ENCODE results near the gene CCDC80. TPM values are rescaled to one million over a fixed set of nuclear protein-coding genes. Genes with fewer than 3 reads are reported as not detected.

Gene CCDC80
- total and polyA plus RNA-seq, 2 of the 4 experiments (the other 2 are of a cell fraction) = 387 to 418 TPM

DNA sequence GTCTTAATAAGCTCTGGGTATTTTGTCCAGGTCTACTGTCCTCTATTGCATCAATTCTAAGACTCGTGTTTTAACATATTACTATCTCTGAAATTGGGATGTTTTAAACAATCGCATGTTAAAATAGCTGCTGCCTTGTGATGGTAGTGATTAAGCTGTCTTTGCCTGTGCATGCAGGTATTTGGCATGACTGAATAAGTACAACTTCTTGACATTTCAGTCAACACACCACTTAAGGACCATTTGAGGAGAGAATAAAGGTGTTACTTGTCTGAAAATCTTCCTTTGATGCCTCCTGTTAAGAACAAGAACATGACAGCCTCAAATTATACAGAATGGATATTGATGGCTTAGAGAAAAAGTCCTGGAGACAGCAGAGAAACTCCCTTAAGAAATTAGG is 46.1 kb downstream of the CCDC80 start:
- H3K9me3 ChIP-seq (ENCODE audit: control insufficient read depth, insufficient read depth, low read length) = no peaks in the 10 kb centered on the region

More for the DNA sequence above, 46.1 kb downstream of the CCDC80 start:
- H3K4me1 ChIP-seq (ENCODE audit: control insufficient read depth, insufficient read depth, low read length) = no peaks in the 10 kb centered on the region
- H2BK120ac ChIP-seq (ENCODE audit: low read depth, low read length) = no peak overlapping the region
- no peak for DNase-seq
- POLR2A ChIA-PET (ENCODE audit: unreplicated experiment) = no interaction called here
- H2BK20ac ChIP-seq (ENCODE audit: low read depth, low read length) = no peak overlapping the region
- ATAC-seq (ENCODE audit: low read depth) = no peak
- peaks cover 4% of the 10 kb centered on the region; the same call in 1 of the 2 replicates for H3K9me1 ChIP-seq (ENCODE audit: insufficient read depth, low read length)
- H3K14ac ChIP-seq (replicated peaks; ENCODE audit: low read depth, low read length) = no peak overlapping the region
- no peak overlapping the region for H3K4me3 ChIP-seq (ENCODE audit: insufficient read depth, low read depth, low read length)
- H3K18ac ChIP-seq (ENCODE audit: low read depth, low read length) = no peak overlapping the region
- CTCF ChIA-PET = no interaction called here
- BruUV-seq (replicated peaks) = no TSS peak
- no peak overlapping the region for H2AK9ac ChIP-seq (replicated peaks; ENCODE audit: low read depth, low read length, poor library complexity)
- in situ Hi-C loops (cut with MboI; ENCODE audit: low sequenced_read_pairs) (no loop called here), dilution Hi-C loops (cut with HindIII; ENCODE audit: low sequenced_read_pairs, unreplicated experiment) (loop anchor here (25.0 kb wide), 1 partner anchor 392 kb away; the partner anchor contains the start of genes CD200R1 and GTPBP8), intact Hi-C loops (cut with micrococcal nuclease) (no loop called here)
- no CpG with 5 or more reads among the region's 2 CpGs for WGBS, 2 experiments (ENCODE audit: extremely low coverage in 2 of 2, insufficient read length in 1 of 2)
- no peaks in the 10 kb centered on the region for H3K79me1 ChIP-seq (ENCODE audit: low read depth in 1 of 2, low read length in 2 of 2)
- no peak overlapping the region for H4K5ac ChIP-seq (ENCODE audit: low read depth, low read length)
- H4K91ac ChIP-seq (ENCODE audit: insufficient read depth, low read depth, low read length) = no peak overlapping the region
- TF ChIP-seq ELK1 (IDR thresholded peaks at IDR 0.05; ENCODE audit: borderline replicate concordance, low read depth, low read length) (no peak), RAD21 (IDR thresholded peaks at IDR 0.05; ENCODE audit: low read length) (no peak), BHLHE40 (IDR thresholded peaks at IDR 0.05; ENCODE audit: low read depth, low read length) (no peak), MXI1 (IDR thresholded peaks at IDR 0.05; ENCODE audit: borderline replicate concordance, low read depth, low read length) (no peak), RFX5 (IDR thresholded peaks at IDR 0.05; ENCODE audit: low read depth, low read length) (no peak), CEBPB (IDR thresholded peaks at IDR 0.05; ENCODE audit: low read depth, low read length) (no peak), FOS (IDR thresholded peaks at IDR 0.05; ENCODE audit: low read depth, low read length) (no peak), MAFK (IDR thresholded peaks at IDR 0.05; ENCODE audit: low read depth, low read length) (no peak), NFE2L2 (IDR thresholded peaks at IDR 0.05; ENCODE audit: low read depth, low read length) (no peak), SMC3 (IDR thresholded peaks at IDR 0.05; ENCODE audit: low read depth, low read length) (no peak), RCOR1 (IDR thresholded peaks at IDR 0.05; ENCODE audit: insufficient replicate concordance, low read length) (no peak), POLR2A (IDR thresholded peaks at IDR 0.05; ENCODE audit: low read depth, low read length) (no peak), MAZ (IDR thresholded peaks at IDR 0.05; ENCODE audit: borderline replicate concordance, low read depth, low read length) (no peak), CTCF (conservative IDR thresholded peaks at IDR 0.05; ENCODE audit: low read depth, low read length) (no peak), CHD1 (IDR thresholded peaks at IDR 0.05; ENCODE audit: low read depth, low read length) (no peak)
- TF ChIP-seq, protein P1, sequence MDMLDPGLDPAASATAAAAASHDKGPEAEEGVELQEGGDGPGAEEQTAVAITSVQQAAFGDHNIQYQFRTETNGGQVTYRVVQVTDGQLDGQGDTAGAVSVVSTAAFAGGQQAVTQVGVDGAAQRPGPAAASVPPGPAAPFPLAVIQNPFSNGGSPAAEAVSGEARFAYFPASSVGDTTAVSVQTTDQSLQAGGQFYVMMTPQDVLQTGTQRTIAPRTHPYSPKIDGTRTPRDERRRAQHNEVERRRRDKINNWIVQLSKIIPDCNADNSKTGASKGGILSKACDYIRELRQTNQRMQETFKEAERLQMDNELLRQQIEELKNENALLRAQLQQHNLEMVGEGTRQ (IDR thresholded peaks at IDR 0.05; ENCODE audit: low read depth, low read length) = no peak
- H3K4me2 ChIP-seq (ENCODE audit: low read depth, low read length) = no peak overlapping the region
- H4K20me1 ChIP-seq (ENCODE audit: insufficient read depth, low read length) = no peaks in the 10 kb centered on the region
- peaks cover 4% of the 10 kb centered on the region; the same call in 1 of the 2 replicates for H3K36me3 ChIP-seq (ENCODE audit: control insufficient read depth, insufficient read depth, low read length)
- no peak overlapping the region for H3K4ac ChIP-seq (ENCODE audit: low read depth, low read length)
- no peak overlapping the region for H3K9ac ChIP-seq (ENCODE audit: low read depth, low read length)
- no peak overlapping the region for H4K8ac ChIP-seq (ENCODE audit: low read depth in 2 of 2, low read length in 2 of 2)
- H2BK15ac ChIP-seq (ENCODE audit: low read depth, low read length) = no peak overlapping the region
- no peak overlapping the region for H2AK5ac ChIP-seq (ENCODE audit: low read depth, low read length)
- H2AFZ ChIP-seq (replicated peaks; ENCODE audit: low read length, poor library complexity) = no peak overlapping the region
- H2BK5ac ChIP-seq (ENCODE audit: low read depth, low read length, poor library complexity, severe bottlenecking) = no peak overlapping the region
- no peaks in the 10 kb centered on the region for H3K27me3 ChIP-seq (ENCODE audit: control insufficient read depth, insufficient read depth, low read length)
- H3K27ac ChIP-seq (ENCODE audit: insufficient read depth, low read length) = no peak overlapping the region
- H3K23ac ChIP-seq (ENCODE audit: low read depth, low read length) = no peak overlapping the region
- no peak overlapping the region for H3K56ac ChIP-seq (ENCODE audit: extremely low read depth, insufficient read depth, low read length)

Measured in IMR-90 (cell line).